Cardiac fibroblast (primary cell): ENCODE measurements around the gene ATIC.

Experiments
- DNase-seq, 2 donors: peaks; one replicate each; pipeline versions ENCODE4 v3.0.0 to v3.0.0-alpha.2; 2010; ENCODE audit warnings: low read depth in 2 of 2
- H3K4me3 ChIP-seq, 2 donors: replicated peaks in 1 of 2; 1 replicate in 1 of 2; 2 replicates in 1 of 2; pipeline ENCODE4 v1.5.1; 2011; ENCODE audit warnings: low read depth in 2 of 2, low read length in 2 of 2, mild to moderate bottlenecking in 2 of 2, moderate library complexity in 1 of 2
- CTCF ChIP-seq: IDR thresholded peaks from one replicate; pipeline ENCODE4 v1.5.1; 2011; ENCODE audit warnings: low read depth, mild to moderate bottlenecking, low read length, inconsistent platforms

Gene ATIC

GRCh38 chr2:215313255-215313613 lies 1.4 kb downstream of the ATIC start:
- peak overlapping the region in 1 of 2 donors; percentile 78 for H3K4me3 ChIP-seq
- no peak for DNase-seq
- TF ChIP-seq CTCF: no peak

- no peak overlapping the region for H3K4me3 ChIP-seq
These were observed 3.0 kb downstream of the ATIC start for GRCh38 chr2:215314896-215315295.

GRCh38 chr2:215315301-215315700 lies 3.4 kb downstream of the ATIC start:
- no peak for DNase-seq
- TF ChIP-seq CTCF: no peak
- no peak overlapping the region for H3K4me3 ChIP-seq

More at GRCh38 chr2:215314896-215315295, 3.0 kb downstream of the ATIC start:
- no peak for DNase-seq
- TF ChIP-seq CTCF: no peak

- no peak for DNase-seq
- TF ChIP-seq CTCF: no peak
- H3K4me3 ChIP-seq: no peak overlapping the region
These were observed 4.5 kb downstream of the ATIC start for GRCh38 chr2:215316336-215316735.

- TF ChIP-seq CTCF: no peak
- no peak for DNase-seq
These were observed 7.6 kb downstream of the ATIC start for GRCh38 chr2:215319500-215319899.

GRCh38 chr2:215320102-215320501 lies 8.2 kb downstream of the ATIC start:
- no peak for DNase-seq
- no peak for TF ChIP-seq CTCF
- H3K4me3 ChIP-seq: no peak overlapping the region

More at GRCh38 chr2:215319500-215319899, 7.6 kb downstream of the ATIC start:
- no peak overlapping the region for H3K4me3 ChIP-seq

- no peak for DNase-seq
- no peak for TF ChIP-seq CTCF
These were observed 8.8 kb downstream of the ATIC start for GRCh38 chr2:215320679-215321078.

More at GRCh38 chr2:215320679-215321078, 8.8 kb downstream of the ATIC start:
- H3K4me3 ChIP-seq: no peak overlapping the region
